K562 (cell line): ENCODE measurements around the gene SPTLC1. TPM values are rescaled to one million over a fixed set of nuclear protein-coding genes. Genes with fewer than 3 reads are reported as not detected.

Experiments
- ATAC-seq: fragments of 200-7000 bp; cut with Tn5 transposase; 3 replicates; pipeline ENCODE4 v1.9.1; 2020; ENCODE audit warnings: moderate library complexity
- BruUV-seq: library from RNA; stranded (reverse); fragments of 400-500 nt; replicated peaks from 2 replicates; lab custom pipeline; 2021; lab: Mats Ljungman, UMichigan
- CTCF ChIA-PET: fragments of 300-600 bp; formaldehyde crosslinking; extraction: SDS; loops from one replicate; lab custom pipeline; 2021; ENCODE audit warnings: low intra/inter-chr PET ratio; lab: Yijun Ruan, JAX
- POLR2A ChIA-PET: fragments of 300-600, 350-650 bp; sonication (Branson Sonifier 250); formaldehyde crosslinking; extraction: SDS; loops from one replicate; lab custom pipeline; 2021; ENCODE audit warnings: antibody characterized with exemption, inconsistent platforms; lab: Yijun Ruan, JAX
- DNase-seq, 4 experiments: peaks; one replicate each; pipeline versions ENCODE4 v3.0.0 to v3.0.0-alpha.2; 2011 to 2018; ENCODE audit warnings: low spot score in 3 of 4, mixed read lengths in 3 of 4; ENCODE audit errors: extremely low read depth in 1 of 4
- FAIRE-seq: peaks from 2 replicates; lab custom pipeline; 2011; peaks lifted over from hg19 to GRCh38; lab: Jason Lieb, UNC
- H2AFZ ChIP-seq: 2 replicates; pipeline ENCODE4 v1.6.0; 2011; ENCODE audit warnings: low read depth, low read length, control low read depth, inconsistent platforms
- H3K27ac ChIP-seq: fragments of 200-600 bp; 3 replicates; pipeline ENCODE4 v1.8.0; 2011; ENCODE audit warnings: low read depth, mild to moderate bottlenecking, control low read depth, inconsistent platforms, low read length, moderate library complexity, mixed read lengths; ENCODE audit errors: extremely low read depth
- H3K27me3 ChIP-seq, 2 experiments: fragments of 300-600 bp in 1 of 2; 2 replicates in 1 of 2; 3 replicates in 1 of 2; pipeline versions ENCODE4 v1.6.0 to v1.8.0; 2011; ENCODE audit warnings: inconsistent platforms in 2 of 2, low read length in 2 of 2, mild to moderate bottlenecking in 1 of 2, mixed read lengths in 1 of 2, moderate library complexity in 1 of 2; ENCODE audit not compliant: control insufficient read depth in 2 of 2, insufficient read depth in 2 of 2
- H3K36me3 ChIP-seq: fragments of 300-600 bp; 3 replicates; pipeline ENCODE4 v1.8.0; 2011; ENCODE audit warnings: mild to moderate bottlenecking, low read length, inconsistent platforms; ENCODE audit not compliant: control insufficient read depth, insufficient read depth
- H3K4me1 ChIP-seq, 2 experiments: fragments of 200-600 bp in 1 of 2; replicated peaks in 1 of 2; 2 replicates in 1 of 2; 3 replicates in 1 of 2; pipeline versions ENCODE4 v1.5.1 to v1.8.0; 2011; ENCODE audit warnings: inconsistent platforms in 2 of 2, low read length in 2 of 2, mild to moderate bottlenecking in 1 of 2, mixed read lengths in 1 of 2, moderate library complexity in 1 of 2; ENCODE audit not compliant: control insufficient read depth in 2 of 2, insufficient read depth in 2 of 2
- H3K4me2 ChIP-seq: 2 replicates; pipeline ENCODE4 v1.6.1; 2011; ENCODE audit warnings: low read length, control low read depth, inconsistent platforms, mixed read lengths; ENCODE audit not compliant: insufficient read depth
- H3K4me3 ChIP-seq: fragments of 200-600 bp; sonication (generic), shearing (Covaris generic); 2 replicates; pipeline ENCODE4 v1.5.1; 2016; ENCODE audit warnings: control low read depth, inconsistent platforms
- H3K79me2 ChIP-seq: fragments of 200-600 bp; 3 replicates; pipeline ENCODE4 v1.8.0; 2011; ENCODE audit warnings: low read length, inconsistent platforms; ENCODE audit not compliant: control insufficient read depth, insufficient read depth
- H3K9ac ChIP-seq, 2 experiments: 2 replicates each; pipeline versions ENCODE4 v1.6.0 to v1.6.1; 2011; ENCODE audit warnings: low read depth in 2 of 2, low read length in 2 of 2, control low read depth in 1 of 2, inconsistent platforms in 1 of 2, mild to moderate bottlenecking in 1 of 2, mixed read lengths in 1 of 2; ENCODE audit not compliant: insufficient read depth in 1 of 2
- H3K9me1 ChIP-seq: one replicate; pipeline ENCODE4 v1.6.0; 2011; ENCODE audit warnings: inconsistent platforms, mild to moderate bottlenecking, low read length, moderate library complexity; ENCODE audit not compliant: control insufficient read depth, insufficient read depth
- H3K9me3 ChIP-seq: replicated peaks from 2 replicates; pipeline ENCODE4 v1.5.1; 2011; ENCODE audit warnings: low read depth, low read length, inconsistent platforms; ENCODE audit not compliant: control insufficient read depth, insufficient read depth
- H4K20me1 ChIP-seq: replicated peaks from 2 replicates; pipeline ENCODE4 v1.6.1; 2011; ENCODE audit warnings: low read length, inconsistent platforms, mixed read lengths; ENCODE audit not compliant: control insufficient read depth, insufficient read depth
- DDX20 ChIP-seq: fragments of 450-650 bp; IDR thresholded peaks from 2 replicates; pipeline ENCODE4 v1.6.1; 2016; ENCODE audit warnings: missing genetic modification characterization, low read depth, mild to moderate bottlenecking, missing compliant biosample characterization, moderate library complexity
- KAT8 ChIP-seq: fragments of 450-650 bp; IDR thresholded peaks from 2 replicates; pipeline ENCODE4 v1.6.1; 2016; ENCODE audit warnings: low read depth, mild to moderate bottlenecking
- PHB ChIP-seq: fragments of 250-450 bp; sonication (Bioruptor Pico); IDR thresholded peaks from 2 replicates; pipeline ENCODE4 v1.5.0; 2021
- TGIF2 ChIP-seq: sonication (generic); formaldehyde crosslinking; IDR thresholded peaks from 2 replicates; pipeline ENCODE4 v1.8.1; 2022; ENCODE audit warnings: mild to moderate bottlenecking, missing genetic modification reagents, moderate library complexity
- TRIM28 ChIP-seq: fragments of 450-650 bp; IDR thresholded peaks from 2 replicates; pipeline ENCODE4 v1.6.1; 2017
- YY1 ChIP-seq, 3 experiments: IDR thresholded peaks; 2 replicates each; pipeline ENCODE4 v1.6.1; 2011; ENCODE audit warnings: low read length in 2 of 3, mild to moderate bottlenecking in 2 of 3, moderate library complexity in 2 of 3, borderline replicate concordance in 1 of 3, control low read depth in 1 of 3, low read depth in 1 of 3; ENCODE audit not compliant: insufficient read depth in 3 of 3, insufficient replicate concordance in 2 of 3, control insufficient read depth in 1 of 3, insufficient read length in 1 of 3; ENCODE audit errors: extremely low read depth in 1 of 3
- ZNF324 ChIP-seq: fragments of 250-450 bp; sonication (Bioruptor Pico); IDR thresholded peaks from 2 replicates; pipeline ENCODE4 v1.4.0; 2020; ENCODE audit warnings: mild to moderate bottlenecking
- ZNF696 ChIP-seq: fragments of 250-450 bp; sonication (Bioruptor Pico); conservative IDR thresholded peaks from 2 replicates; pipeline ENCODE4 v1.4.0; 2020; ENCODE audit warnings: mild to moderate bottlenecking, moderate library complexity
- WGBS: fragments of 100-300 bp; shearing (Covaris generic); methylation state at CpG from one replicate; pipeline ENCODE4 v1.1.6; 2016; ENCODE audit warnings: low coverage, mixed read lengths; ENCODE audit not compliant: insufficient coverage; ENCODE audit errors: missing lambda C conversion rate; 5-methylcytosine and 5-hydroxymethylcytosine counted together
- in situ Hi-C: fragments of 300-500 bp; cut with MboI; formaldehyde crosslinking; loops from 4 replicates; pipeline ENCODE4 v1.15.0; 2018; ENCODE audit warnings: inconsistent platforms, mixed read lengths
- intact Hi-C: fragments of 100-400 bp; cut with micrococcal nuclease; formaldehyde crosslinking; loops from 2 replicates; pipeline ENCODE4 v1.14.2; 2022
- polyA plus RNA-seq, 8 experiments: library from polyadenylated mRNA; depleted of rRNA in 4 of 8; stranded (reverse) in 5 of 8; unstranded in 3 of 8; fragments of >200 nt; fragmentation: Nextera tagmentation in 2 of 8; fragmentation: Illumina TruSeq in 1 of 8; extraction: Ambion mirVana in 2 of 8; extraction: Trizol in 1 of 8; gene quantifications; 2 replicates each; pipeline versions ENCODE4 v1.2.1 to v1.2.3, GENCODE V29; 2011 to 2014; ENCODE audit warnings: inconsistent platforms in 1 of 8, missing spikeins in 1 of 8
- total RNA-seq, 7 experiments: library from RNA; depleted of rRNA in 6 of 7; stranded (reverse); fragments of >200 nt in 6 of 7; fragmentation: Illumina TruSeq in 2 of 7; extraction: Trizol in 2 of 7; gene quantifications; 2 replicates each; pipeline versions ENCODE4 v1.2.1 to v1.2.3, GENCODE V29; 2011 to 2021; ENCODE audit warnings: low replicate concordance in 1 of 7
- TF ChIP-seq, protein P1 (sequence below): sonication (generic); formaldehyde crosslinking; IDR thresholded peaks from 2 replicates; pipeline ENCODE4 v1.8.1; 2023; ENCODE audit warnings: mild to moderate bottlenecking, missing genetic modification reagents
- TF ChIP-seq, protein P2 (sequence below): fragments of 250-450 bp; sonication (Bioruptor Pico); IDR thresholded peaks from 2 replicates; pipeline ENCODE4 v1.5.0; 2021

SPTLC1 gene
- total and polyA plus RNA-seq, 9 of the 15 experiments (the other 6 are each of a cell fraction or from before 2014, with no cell fraction given), result 58.8 to 125 (median 84.5) TPM

DNA sequence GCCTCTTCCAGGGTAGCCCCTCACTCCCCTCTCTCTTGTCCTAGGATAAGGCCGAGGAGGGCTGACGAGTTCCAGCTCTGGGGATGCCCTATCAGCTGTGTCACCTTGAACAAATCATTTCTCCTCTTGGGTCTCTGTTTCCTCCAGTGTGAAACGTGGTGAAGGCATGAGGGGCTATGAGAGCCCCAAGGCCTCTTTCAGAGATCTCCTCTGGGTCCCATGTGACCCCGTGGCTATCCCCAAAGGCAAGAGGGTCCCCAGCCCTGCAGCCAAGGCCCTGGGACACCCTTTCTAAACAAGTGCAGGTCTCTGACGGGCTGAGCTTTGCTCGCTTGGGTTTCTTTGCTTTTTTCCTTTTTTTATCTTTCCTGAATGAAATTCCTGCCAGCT lies 25.5 kb upstream of the SPTLC1 start:
- CTCF ChIA-PET, result interaction anchor here (0.6 to 1.9 kb wide), 6 partner anchors 66 to 651 kb away, joined by 3 to 16 read pairs (median 4); no protein-coding TSS in a partner anchor
- Histone ChIP-seq H3K9ac (peak overlapping the region in 1 of 2 experiments; percentile 41; a peak in 2 of 4 replicates), H3K27ac (no peak overlapping the region), H3K79me2 (no peaks in the 10 kb centered on the region), H3K4me3 (no peak overlapping the region), H2AFZ (0 out of 2 replicates have a peak overlapping the region, but pooled peaks have one; percentile 40), H3K4me2 (no peak overlapping the region; the same call in 1 of the 2 replicates), H3K36me3 (no peaks in the 10 kb centered on the region), H3K4me1 (peaks cover 6 to 31% of the 10 kb centered on the region in 2 experiments; a peak in 4 of 5 replicates), H4K20me1 (no peaks in the 10 kb centered on the region; the same call in 1 of the 2 replicates), H3K9me3 (no peaks in the 10 kb centered on the region), H3K9me1 (no peaks in the 10 kb centered on the region), H3K27me3 (0 out of 5 replicates have a peak, but pooled peaks cover 0 to 6% of the 10 kb centered on the region in 2 experiments)
- no TSS peak for BruUV-seq
- intact Hi-C loops (loop anchor here (5.0 kb wide), 1 partner anchor 97 kb away; no protein-coding TSS in a partner anchor), in situ Hi-C loops (no loop called here)
- ATAC-seq (no peak), FAIRE-seq (no peak), DNase-seq (no peak)
- POLR2A ChIA-PET, result interaction anchor here (0.5 to 2.8 kb wide), 7 partner anchors 33 to 476 kb away, joined by 3 to 9 read pairs (median 3); no protein-coding TSS in a partner anchor
- 17% methylated on average over 6 of the region's 6 CpGs for WGBS
- TF ChIP-seq ZNF696 (no peak), TRIM28 (no peak), TGIF2 (CRISPR knock-in tag) (no peak), YY1 (IDR thresholded peaks at IDR 0.05; ENCODE audit: borderline replicate concordance in 1 of 3, control insufficient read depth in 1 of 3, extremely low read depth in 1 of 3, insufficient read depth in 3 of 3, insufficient read length in 1 of 3, insufficient replicate concordance in 2 of 3, low read depth in 1 of 3, low read length in 2 of 3) (no peak), ZNF324 (no peak), KAT8 (no peak), PHB (CRISPR knock-in tag) (no peak), DDX20 (tag) (no peak)
- TF ChIP-seq, protein P1, sequence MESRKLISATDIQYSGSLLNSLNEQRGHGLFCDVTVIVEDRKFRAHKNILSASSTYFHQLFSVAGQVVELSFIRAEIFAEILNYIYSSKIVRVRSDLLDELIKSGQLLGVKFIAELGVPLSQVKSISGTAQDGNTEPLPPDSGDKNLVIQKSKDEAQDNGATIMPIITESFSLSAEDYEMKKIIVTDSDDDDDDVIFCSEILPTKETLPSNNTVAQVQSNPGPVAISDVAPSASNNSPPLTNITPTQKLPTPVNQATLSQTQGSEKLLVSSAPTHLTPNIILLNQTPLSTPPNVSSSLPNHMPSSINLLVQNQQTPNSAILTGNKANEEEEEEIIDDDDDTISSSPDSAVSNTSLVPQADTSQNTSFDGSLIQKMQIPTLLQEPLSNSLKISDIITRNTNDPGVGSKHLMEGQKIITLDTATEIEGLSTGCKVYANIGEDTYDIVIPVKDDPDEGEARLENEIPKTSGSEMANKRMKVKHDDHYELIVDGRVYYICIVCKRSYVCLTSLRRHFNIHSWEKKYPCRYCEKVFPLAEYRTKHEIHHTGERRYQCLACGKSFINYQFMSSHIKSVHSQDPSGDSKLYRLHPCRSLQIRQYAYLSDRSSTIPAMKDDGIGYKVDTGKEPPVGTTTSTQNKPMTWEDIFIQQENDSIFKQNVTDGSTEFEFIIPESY (CRISPR knock-in tag), result no peak
- TF ChIP-seq, protein P2, sequence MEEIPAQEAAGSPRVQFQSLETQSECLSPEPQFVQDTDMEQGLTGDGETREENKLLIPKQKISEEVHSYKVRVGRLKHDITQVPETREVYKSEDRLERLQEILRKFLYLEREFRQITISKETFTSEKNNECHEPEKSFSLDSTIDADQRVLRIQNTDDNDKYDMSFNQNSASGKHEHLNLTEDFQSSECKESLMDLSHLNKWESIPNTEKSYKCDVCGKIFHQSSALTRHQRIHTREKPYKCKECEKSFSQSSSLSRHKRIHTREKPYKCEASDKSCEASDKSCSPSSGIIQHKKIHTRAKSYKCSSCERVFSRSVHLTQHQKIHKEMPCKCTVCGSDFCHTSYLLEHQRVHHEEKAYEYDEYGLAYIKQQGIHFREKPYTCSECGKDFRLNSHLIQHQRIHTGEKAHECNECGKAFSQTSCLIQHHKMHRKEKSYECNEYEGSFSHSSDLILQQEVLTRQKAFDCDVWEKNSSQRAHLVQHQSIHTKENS, result no peak
